GM12872 (cell line): ENCODE results near the gene GGCX.

Experiments
- TF ChIP-seq, protein P1 (sequence below): IDR thresholded peaks from 3 replicates; pipeline ENCODE4 v1.5.1; 2011; ENCODE audit warnings: low read depth, mild to moderate bottlenecking, low read length, moderate library complexity; ENCODE audit not compliant: insufficient read depth

The GGCX gene

DNA sequence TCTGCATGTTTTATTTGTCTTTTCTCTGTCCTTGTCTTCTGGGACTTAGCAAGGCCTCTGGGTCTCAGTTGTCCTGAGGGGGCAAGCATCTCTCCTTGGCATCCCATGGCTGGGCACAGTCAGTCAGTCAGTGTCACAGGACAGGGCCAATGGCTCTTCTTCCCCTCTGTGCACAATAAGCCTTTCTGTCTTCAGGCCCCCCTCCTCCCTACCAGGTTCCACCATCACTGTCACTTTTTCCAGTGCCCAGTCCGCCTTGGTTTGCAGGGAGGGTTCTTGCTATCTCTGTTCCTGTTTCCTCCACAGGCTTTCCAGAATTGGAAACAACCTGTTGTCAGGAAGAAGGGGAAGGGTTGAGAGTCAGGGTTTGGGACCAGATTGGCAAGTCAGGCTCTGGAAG lies 21.2 kb upstream of the GGCX start:
- TF ChIP-seq, protein P1, sequence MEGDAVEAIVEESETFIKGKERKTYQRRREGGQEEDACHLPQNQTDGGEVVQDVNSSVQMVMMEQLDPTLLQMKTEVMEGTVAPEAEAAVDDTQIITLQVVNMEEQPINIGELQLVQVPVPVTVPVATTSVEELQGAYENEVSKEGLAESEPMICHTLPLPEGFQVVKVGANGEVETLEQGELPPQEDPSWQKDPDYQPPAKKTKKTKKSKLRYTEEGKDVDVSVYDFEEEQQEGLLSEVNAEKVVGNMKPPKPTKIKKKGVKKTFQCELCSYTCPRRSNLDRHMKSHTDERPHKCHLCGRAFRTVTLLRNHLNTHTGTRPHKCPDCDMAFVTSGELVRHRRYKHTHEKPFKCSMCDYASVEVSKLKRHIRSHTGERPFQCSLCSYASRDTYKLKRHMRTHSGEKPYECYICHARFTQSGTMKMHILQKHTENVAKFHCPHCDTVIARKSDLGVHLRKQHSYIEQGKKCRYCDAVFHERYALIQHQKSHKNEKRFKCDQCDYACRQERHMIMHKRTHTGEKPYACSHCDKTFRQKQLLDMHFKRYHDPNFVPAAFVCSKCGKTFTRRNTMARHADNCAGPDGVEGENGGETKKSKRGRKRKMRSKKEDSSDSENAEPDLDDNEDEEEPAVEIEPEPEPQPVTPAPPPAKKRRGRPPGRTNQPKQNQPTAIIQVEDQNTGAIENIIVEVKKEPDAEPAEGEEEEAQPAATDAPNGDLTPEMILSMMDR: no peak

DNA sequence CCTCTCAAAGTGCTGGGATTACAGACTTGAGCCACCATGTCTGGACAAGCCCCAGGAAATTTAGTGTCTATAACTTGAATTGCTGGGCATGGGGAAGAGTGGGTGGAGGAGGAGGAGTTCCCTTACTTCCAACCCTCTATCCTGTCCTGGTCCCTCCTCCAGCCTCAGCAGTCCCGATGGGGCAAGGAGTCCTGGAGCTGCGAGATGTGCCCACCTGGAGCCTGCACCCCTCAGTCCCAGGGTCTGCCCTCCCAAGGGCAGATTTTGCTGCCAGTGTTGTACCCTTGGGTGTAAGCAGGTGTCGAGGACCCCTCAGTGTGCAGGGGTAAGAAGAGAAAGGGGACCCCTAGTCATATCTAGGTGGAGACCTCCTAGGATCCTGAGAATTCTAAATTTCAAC lies 18.9 kb upstream of the GGCX start:
- TF ChIP-seq, protein P1: no peak

DNA sequence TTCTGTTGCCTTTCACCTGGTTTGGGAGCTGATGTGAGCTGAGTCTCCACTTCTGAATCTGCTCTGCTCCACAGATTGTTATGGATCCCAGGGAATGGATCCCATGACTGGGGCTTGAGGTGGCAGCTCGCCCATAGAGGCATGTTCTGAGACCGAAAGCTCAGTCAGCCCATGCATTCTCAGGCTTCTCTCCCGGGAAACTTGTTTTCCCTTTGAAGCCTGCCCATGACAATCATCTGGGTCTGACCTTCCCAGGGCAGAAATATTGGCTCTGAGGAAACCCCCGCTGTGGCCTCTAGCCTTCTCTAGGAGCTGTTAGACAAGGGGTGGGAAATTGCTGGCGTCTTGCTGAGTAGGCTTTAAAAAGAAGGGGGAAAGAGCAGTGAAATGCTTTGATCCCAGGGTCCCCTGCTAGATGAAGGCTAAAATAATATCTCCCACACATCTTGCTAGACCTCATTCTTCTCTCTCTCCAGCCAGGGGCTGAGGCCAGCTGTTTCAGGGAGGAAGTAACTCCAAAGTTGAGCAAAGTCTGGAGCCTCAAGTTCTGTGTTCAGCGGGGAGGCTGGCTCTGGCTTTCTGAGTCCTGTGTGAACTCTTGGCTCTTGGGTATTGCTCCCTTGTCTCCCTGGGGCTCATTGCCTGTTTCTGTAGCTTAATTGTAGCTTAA lies 18.1 kb upstream of the GGCX start:
- TF ChIP-seq, protein P1: no peak

DNA sequence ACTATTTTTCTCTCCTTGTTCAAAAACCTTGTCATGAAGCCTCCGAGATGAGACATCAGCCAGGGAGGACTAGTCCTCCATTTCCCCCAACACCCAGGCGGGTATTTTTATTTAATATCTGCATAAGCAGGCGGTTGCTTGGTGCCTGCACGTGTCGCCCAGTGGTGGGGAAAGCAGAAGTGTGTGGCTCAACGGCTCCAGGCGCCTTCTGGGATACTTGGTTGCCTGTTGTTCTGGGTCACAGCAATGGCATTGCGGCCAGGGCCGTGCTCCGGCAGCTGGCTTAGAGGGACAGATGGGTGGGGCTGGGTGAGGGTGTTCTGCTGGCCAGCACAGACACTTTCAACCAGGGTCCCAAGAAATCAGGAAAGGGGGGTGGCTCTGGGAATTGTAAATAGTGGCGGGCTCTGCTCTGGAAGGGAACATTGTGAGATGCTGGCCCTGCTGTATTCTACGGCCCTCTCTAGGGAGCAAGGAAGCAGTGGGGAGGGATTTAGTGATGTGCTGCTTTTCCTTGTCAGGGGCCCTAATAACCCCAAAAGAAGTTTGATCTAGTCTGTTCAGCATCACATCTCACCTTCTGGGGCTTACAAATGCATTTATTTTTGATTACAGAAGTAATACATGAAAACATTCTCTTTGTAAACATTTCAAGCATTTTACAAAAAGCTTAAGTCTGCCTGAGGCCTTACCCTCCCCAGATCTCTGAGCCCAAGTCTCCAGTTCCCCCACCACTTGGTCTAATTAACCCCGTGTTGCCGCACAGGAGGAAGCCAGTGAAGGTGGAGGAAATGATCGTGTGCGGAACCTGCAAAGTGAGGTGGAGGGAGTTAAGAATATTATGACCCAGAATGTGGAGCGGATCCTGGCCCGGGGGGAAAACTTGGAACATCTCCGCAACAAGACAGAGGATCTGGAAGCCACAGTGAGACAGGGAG lies 17.2 kb upstream of the GGCX start:
- TF ChIP-seq, protein P1: no peak

DNA sequence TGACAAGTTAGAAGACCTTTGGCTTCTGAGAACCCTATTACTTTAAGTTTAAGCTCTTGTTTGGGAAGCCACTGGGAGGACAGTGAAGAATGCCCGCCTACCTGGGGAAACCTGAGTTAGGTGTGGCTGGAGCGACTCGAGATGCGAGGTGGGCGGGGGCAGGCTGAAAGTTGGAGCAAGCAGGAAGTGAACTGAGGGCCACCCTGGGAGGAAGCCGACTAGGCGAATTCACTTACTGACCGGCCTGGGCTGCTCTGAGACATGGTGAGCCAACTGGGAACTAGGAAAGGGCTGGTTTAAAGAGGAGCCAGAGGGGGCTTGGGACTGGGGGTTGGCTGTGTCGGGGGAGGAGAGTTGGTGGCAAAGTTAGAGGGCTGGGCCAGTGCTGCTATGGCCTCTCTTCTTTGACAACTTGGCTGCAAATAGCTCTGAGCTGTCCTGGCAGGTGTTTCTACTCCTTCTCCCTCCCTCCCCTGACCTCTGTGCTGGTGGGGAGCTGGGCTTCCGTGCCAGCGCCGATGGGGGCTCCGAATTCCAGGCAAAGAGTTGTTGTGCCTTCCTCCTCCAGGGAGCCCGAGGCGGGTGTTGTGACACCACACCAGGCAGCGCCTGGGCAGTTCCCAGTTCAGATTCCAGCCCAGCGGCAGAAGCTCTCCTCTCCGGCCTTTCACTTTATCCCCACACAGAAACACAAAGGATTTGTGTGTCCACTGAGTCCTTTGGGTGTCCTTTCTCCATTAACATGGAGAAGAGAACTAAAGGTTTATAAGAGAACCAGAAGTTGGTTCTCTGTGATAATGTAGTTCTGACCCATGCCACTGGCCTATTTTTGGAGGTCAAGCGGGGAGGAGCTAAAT lies 16.3 kb upstream of the GGCX start, which contains the start of gene VAMP8:
Gene VAMP8 (plus strand): TSS at position 201 of the 857 bp plus-strand sequence. CDS start 61 bp downstream, at position 262.
- TF ChIP-seq, protein P1: no peak

DNA sequence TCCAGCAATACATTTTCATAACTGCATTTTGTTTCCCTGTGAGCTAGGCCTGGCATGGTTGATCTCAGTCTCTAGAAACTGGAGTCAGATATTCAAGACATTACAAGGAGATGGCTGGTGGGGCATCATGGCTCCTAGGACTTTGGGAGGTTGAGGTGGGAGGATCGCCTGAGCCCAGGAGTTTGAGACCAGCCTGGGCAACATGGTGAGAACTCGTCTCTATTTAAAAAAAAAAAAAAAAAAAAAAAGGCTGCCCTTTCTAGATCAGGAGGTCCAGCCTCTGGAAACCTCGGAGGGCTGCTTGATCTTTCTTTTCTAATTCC lies 15.7 kb upstream of the GGCX start:
- TF ChIP-seq, protein P1: no peak

DNA sequence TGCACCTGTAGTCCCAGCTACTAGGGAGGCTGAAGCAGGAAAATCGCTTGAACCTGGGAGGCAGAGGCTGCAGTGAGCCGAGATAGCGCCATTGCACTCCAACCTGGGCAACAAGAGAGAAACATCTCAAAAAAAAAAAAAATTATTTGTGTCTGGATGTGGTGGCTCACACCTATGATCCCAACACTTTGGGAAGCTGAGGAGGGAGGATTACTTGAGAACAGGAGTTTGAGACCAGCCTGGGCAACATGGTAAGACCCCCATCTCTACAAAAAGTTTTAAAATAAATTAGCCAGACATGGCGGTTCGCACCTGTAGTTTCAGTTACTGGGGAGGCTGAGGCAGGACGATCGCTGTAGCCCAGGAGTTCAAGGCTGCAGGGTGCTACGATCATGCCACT lies 14.4 kb upstream of the GGCX start:
- TF ChIP-seq, protein P1: no peak
